Vagina (tissue), 2 donors: ENCODE results near the gene TTLL9.

ENCODE experiments used
- POLR2AphosphoS5 ChIP-seq, 2 donors: sonication (generic); formaldehyde crosslinking; IDR thresholded peaks; one replicate each; pipeline ENCODE4 v1.9.0; 2017; ENCODE audit warnings: antibody characterized with exemption in 2 of 2, mild to moderate bottlenecking in 2 of 2, low read depth in 1 of 2; ENCODE audit not compliant: insufficient read depth in 1 of 2
- TF ChIP-seq, protein P1 (sequence below), 3 experiments: fragments of 450-650 bp in 2 of 3; fragments of 200-600 bp in 1 of 3; sonication (generic) in 1 of 3; IDR thresholded peaks; one replicate each; pipeline ENCODE4 v1.5.1; 2017 to 2019; ENCODE audit warnings: antibody characterized with exemption in 3 of 3, mild to moderate bottlenecking in 2 of 3, moderate library complexity in 2 of 3

DNA sequence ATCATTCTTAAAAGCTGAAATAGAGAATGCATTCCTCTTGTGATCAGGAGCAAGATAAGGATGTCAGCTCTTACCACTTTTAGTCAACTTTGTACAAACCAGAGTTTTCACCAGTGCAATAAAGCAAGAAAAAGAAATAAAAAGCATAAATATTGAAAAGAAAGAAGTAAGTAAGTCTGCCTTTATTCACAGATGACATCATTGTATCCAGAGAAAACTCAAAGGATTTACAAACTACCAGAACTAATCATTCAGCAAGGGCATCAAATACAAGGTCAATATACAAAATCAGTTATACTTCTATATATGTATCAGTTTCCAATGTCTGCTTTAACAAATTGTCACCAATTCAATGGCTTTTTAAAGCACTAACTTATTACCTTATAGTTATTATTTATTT is 13.4 kb downstream of the TTLL9 start:
- TF ChIP-seq, protein P1, sequence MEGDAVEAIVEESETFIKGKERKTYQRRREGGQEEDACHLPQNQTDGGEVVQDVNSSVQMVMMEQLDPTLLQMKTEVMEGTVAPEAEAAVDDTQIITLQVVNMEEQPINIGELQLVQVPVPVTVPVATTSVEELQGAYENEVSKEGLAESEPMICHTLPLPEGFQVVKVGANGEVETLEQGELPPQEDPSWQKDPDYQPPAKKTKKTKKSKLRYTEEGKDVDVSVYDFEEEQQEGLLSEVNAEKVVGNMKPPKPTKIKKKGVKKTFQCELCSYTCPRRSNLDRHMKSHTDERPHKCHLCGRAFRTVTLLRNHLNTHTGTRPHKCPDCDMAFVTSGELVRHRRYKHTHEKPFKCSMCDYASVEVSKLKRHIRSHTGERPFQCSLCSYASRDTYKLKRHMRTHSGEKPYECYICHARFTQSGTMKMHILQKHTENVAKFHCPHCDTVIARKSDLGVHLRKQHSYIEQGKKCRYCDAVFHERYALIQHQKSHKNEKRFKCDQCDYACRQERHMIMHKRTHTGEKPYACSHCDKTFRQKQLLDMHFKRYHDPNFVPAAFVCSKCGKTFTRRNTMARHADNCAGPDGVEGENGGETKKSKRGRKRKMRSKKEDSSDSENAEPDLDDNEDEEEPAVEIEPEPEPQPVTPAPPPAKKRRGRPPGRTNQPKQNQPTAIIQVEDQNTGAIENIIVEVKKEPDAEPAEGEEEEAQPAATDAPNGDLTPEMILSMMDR (IDR thresholded peaks at IDR 0.05) = no peak
- no peak for TF ChIP-seq POLR2AphosphoS5 (IDR thresholded peaks at IDR 0.05; ENCODE audit: insufficient read depth in 1 of 2, low read depth in 1 of 2)
